NCI-H2107 (cell line): ENCODE data around the gene TBL1X.
"Not testable (repeated sequence)": the region's sequence is repeated elsewhere in the genome, so short reads cannot be mapped to it uniquely, and the experiment has no call there.

Source experiments
- DNase-seq: peaks from one replicate; lab custom pipeline; 2025; lab: John Stamatoyannopoulos, UW

The TBL1X gene

DNA sequence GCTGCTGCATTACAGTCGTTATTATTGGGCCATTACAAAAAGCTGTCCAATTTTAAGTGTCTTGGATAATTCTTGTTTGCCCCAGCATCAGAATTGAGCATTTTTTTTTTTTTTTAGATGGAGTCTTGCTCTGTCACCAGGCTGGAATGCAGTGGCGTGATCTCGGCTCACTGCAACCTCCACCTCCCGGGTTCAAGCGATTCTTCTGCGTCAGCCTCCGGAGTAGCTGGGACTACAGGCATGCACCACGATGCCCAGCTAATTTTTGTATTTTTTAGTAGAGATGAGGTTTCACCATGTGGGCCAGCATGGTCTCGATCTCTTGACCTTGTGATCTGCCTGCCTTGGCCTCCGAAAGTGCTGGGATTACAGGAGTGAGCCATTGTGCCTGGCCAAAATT is 71.3 kb downstream of the TBL1X start:
- not testable (repeated sequence) for DNase-seq

DNA sequence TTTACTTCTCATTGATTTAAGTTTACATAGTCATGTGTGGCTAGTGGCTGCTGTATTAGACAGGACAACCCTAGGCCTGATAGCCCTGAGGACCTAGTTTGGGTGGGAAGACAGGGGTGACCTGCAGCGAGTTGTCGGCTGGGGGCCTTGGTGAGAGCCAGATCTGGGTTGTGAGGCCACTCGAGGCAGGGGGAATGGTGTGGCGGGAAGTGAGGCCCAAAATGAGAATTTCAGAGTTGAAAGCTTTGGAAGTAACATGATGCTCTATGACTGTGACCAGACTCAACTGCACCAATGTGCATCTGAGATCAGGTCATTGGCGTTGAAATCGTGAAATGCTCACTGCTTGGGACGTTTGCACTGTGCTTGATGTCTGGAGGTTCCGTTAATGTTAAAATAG is 72.9 kb downstream of the TBL1X start:
- DNase-seq = no peak

DNA sequence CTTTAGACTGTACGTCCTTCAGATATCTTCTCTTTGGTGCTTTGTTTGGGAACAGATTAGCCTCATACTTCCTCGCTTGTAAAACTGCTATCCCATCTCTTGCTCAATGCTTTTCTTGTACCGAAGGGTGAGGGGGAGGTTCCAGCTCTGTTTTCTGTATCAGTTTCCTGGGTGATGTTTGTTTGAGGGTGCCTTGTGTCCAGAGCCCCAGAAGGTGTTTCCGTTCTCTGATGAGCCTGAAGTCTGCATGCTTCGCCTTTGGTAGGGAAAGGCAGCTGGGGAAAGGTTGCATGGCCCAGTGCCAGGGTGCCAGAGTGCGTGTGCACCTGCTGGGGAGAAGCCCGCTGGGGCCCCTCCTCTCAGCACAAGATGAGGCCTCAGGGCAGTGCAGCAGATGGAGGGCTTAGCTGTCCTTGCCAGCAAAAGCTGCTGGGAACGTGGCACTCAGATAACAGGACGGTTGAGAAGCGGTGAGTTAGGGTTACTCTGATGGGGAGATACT is 73.7 kb downstream of the TBL1X start:
- peak; percentile 72 for DNase-seq

DNA sequence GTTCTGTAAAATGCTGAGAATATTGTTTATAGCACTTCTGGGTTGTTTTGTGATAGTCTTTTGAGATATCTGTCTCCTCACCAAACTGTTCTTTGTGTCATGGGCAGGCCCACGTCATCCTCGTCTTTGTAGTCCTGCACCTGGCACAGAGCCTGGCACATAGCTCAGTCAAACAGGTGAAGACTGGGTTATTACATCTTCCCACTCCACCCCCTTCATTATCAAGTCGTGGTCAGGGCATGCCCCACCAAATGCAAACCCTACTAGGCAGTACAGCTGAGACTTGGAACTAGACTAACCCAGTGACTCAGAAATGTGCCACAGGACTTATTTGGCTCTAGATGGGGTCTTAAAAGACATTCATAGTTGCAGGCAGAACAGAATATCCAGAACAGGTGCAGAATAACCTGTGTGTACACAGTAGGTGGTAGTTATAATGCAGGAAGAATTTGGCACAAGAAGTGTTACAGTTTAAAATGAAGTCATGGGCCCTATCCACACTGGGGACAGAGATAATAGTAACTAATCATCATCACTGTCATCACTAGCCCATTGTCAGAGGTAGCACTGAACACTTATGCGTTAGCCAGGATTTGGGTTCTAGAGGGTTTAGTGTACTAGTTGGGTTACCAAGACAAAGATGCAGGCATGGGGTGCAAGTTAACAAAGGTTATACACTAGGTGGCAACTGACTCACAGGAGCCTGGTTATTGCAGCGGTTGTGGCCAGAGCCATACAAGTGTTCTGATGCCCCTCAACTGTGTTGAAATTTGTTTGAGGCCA is 74.9 kb downstream of the TBL1X start:
- DNase-seq = no peak

DNA sequence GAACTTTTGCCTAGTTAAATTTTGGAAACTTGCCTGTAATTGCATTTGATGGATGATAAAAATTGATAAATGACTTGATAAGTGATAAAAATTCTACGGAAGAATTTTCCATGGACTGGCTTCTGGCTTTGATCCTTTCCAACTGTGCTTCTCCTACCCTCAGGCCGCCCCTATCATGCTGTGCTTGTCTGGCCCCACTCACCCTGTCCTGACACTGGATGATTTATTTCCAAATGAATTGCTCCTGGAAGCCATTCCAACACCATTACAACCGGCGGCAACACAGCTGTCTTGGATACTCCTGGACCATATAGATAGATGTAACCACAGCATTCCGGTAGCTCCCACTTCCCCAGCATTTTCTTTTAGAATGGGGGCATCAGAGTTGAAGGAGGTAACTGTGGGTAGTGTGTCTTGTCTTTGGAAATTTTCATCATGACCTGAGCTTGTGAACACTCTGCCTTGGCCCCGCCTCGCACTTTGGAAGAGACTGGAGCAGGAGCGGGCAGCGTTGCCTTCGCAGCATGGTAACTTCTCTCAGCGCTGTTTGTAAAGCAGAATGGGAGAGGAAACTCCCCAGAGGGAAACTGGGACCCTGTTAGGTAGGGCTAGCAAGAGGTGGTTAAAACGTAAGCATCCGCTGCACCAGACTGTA is 77.4 kb downstream of the TBL1X start:
- no peak for DNase-seq

DNA sequence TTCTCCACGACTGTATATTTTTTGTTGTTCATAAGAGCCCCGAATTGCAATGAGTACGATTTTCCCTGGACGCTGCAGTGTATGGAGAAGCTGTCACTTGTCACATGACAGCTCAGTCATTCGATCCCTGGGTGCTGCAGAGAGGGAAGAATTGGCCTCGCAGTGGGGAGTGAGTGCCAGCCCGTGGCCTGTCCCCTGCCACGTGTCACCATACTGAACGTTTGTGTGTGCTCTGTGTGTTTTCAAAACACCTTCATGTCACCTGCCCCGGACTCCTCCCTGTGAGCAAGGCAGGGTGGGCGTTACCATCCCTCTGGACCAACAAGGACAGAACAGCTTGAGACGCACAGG is 77.9 kb downstream of the TBL1X start:
- DNase-seq = peak; percentile 45

DNA sequence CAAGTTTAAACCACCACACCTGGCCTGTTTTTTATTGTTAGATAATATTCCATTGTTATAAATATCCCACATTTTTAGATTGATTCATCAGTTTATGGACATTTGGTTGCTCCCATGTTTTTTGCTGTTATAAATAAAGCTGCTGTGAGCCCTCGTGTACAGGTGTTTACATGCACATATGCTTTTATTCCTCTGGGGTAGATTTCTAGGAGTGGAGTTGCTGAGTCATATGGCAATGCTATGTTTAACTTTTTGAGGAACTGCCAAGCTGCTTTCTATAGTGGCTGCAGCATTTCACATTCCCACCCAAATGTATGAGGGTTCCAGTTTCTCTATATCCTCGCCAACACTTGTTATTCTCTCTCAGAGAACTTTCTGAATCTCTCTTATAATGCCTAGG is 90.5 kb downstream of the TBL1X start:
- no peak for DNase-seq

DNA sequence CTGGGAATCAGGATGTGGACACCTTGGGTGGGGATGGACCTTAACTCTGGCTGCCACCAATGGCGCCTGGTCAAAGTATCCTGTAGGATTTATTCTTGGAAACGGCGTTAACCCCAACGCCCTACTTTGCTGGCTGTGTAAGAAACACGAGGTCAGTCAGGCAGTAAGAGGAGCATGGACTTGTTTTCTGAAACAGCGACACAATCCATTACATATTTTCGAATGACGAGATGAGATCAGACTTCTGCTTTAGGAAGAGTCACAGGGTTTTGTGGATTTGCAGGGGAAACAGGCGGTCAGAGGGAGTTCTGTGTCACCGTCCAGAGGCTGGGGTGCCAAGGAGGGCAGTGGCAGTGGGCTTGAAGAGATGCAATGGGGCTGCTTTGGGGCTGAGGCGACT is 92.2 kb downstream of the TBL1X start:
- DNase-seq = no peak

DNA sequence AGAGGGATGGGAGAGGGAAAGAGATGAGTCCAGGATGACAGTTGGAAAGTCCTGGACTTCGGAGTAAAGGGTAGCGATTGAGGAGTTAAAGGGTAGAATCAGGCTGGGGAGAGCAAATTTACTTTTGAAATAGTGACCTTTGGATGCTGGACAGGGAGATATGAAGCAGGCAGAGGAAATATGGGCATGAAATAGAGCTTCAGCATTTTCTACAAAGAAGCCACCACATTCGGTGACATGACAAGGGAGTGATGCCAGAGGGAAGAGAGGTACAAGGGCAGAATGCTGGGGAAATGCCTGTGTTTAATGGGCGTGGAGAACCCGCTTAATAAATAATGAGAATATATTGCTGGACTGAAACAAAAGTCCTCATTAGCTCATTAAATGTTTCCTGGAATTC is 92.7 kb downstream of the TBL1X start:
- DNase-seq = no peak

DNA sequence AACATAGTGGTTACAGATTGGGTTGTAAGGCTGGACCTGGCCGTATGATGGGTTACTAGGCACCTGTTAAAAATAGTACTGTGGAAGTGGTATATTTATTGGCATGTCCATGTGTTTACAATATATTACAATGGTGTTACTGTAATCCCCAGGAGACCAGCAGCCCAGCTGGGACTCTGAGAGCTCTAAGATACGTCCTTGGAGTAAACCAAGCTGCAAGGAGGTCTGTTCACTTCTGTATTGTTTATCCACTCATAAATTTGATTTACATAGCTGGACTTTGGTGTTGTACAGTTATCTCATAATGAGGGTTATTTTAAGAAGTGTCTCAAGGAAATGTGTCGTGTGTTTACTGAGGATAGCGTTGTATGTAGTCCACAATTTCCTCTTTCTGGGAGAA is 93.8 kb downstream of the TBL1X start:
- no peak for DNase-seq

DNA sequence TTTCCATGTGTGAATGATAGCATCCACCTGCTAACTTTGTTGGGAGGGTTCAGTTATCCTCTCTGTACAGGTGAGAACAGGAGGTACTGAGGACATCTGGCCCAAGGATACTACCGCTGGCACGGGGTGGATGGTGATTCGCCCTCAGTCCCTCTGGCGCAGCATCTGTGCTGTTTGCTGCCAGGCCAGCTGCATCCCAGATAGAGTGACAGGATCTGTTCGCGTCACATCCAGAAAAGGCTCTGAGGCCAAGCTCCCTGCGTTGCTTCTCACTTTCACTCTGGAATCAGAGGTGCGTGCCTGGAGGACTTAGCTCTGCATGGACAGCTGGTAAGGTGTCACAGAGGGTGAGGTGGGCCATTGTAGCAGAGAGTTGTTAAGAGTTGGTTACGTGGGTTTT is 95.4 kb downstream of the TBL1X start:
- no peak for DNase-seq

DNA sequence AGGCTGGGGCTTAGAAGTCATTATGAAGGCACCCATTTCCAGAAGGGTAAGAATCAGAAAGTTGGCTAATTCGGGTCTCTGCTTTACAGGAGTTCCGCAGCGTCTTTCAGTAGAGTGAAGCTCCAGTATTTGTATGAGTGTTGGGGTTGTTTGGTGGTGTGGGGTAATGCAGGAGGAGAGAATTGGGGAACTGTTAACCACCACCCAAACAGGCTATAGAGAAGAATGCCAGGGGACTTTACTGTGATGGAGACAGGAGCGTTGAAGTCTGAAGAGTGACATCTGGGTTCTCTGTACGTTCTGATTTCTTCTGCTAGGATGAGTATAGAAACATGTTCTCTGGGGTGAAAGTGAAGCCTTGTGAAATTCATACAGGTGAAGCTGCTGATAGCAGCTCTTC is 96.3 kb downstream of the TBL1X start:
- no peak for DNase-seq

DNA sequence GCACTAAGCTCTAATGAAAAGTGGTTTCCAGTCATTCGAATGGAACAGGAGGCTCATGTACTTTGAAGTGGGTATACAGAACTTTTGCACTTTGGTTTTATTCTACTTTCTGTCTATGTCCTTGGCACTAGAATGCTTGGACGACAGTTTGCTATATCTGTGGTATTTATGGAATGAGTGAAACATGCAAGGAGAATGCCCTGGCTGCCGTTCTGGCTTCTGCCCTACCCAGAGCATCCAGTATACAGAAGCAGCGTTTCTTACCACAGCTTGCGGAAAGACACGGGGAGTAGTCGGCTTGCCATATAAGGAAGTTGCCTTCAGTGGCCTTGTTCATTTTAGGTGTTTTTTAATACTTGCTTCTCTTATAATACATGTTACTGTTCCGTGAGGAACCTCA is 98.0 kb downstream of the TBL1X start:
- DNase-seq = no peak

DNA sequence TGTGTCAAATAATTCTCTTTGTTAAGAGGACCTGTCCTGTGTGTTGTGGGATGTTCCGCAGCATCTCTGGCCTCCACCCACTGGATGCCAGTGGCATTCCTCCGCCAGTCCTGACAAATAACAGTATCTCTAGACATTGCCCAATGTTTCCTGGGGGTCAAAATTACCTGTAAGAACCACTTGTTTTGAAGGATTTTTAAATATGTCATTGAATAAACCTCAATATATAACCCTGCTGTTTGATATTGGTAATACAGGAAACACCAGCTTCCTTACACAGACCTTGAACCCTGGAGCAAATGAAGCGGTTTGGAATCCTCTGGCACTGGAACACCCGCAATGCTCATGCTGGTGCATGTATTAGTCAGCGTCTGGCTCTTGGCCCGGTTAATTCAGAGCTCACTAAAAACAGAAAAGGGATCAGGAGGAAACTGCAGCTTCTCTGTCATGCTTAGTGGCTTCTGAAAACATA is 101.3 kb downstream of the TBL1X start:
- no peak for DNase-seq

DNA sequence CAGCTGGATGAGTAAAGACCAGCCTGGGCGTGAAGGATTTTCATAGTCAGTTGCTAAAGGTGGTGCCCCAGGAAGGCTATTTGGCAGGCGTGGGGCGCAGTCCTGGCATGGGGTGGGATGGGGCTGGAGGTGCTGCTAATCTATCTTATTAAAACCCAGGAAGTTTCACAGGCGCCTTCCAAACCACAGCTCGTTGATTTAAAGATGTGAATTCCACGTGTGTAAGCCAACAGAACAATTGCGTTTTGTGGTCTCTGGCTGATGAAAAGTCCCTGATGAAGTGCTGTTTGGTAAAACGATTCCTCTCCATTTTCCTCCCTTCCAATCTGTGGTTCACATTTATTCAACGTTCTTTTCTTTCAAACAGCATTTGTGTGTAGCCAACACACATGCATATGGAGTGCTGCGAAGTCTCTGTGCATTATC is 105.0 kb downstream of the TBL1X start:
- DNase-seq = no peak

DNA sequence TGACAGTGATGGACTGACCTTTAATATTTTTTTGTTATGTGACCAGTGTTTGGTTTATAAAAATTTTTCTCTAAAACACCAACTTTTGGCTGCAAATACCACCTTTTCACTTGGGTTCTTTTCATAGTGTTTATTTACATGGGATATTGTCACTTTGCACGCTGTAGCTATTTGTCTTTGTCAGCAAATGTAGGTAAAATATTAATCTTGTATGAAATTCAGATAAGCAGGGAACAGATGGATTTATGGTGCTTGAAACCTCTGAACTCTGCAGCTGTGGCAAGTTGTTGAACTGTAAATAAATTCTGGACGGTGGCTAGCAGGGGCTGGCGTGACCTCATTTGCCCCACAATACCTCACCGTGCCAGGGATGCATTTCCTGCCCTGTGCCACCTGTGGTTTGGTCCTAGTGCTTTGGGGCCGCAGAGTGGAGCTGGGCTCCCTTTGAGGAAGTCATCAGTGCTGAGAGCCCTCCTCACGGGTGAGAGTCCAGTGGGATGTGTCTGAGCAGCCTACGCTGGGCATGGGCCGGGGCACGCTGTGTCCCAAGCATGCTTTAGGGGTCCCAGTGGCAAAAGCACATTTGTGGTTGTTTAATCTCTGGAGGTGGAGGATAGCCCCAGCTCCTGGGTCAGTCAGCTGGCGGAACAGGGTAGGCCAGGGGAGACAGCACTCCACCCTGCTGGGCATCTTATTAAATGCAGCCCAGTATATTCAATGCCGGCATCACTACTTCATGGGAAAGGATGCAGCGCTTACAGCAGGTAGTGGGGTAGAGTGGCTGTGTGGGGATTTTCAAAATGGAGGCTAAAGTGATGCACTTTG is 108.6 kb downstream of the TBL1X start:
- DNase-seq = no peak

DNA sequence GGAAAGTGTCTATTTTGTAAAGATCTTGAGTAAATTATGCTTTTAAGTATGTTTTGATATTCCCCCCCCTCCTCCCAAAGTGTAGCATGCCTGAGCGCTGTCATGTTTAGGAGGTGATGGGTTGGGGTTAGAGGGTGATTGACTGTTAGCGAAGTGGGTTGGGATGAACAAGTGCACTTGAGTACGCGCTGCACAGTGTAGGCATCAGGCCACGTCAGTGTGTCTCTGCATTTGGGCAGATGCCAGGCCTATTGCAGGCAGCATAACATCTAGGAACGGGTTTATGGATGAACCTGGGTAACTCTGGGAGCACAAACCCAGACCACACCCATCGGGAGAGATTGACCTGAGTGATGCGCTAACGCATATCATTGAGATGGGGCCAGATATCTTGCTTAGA is 111.2 kb downstream of the TBL1X start:
- no peak for DNase-seq

DNA sequence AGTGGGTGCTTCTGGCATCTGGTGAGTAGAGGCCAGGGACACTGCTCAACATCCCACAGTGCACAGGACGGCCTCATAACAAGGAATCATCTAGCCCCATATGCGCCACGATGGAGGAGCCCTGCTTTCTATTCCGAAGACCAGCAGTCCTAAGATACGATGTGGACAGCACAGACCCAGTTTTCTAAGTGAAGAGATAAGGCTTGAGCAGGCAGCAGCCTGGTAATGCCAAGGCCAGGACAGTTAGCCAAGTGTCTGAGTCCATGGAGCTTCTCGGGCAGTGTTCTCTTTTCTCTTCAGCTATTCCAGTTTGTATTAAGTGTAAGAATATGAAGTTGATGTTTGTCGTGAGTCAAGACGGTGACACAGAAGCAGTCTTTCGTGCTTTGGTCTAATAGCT is 112.7 kb downstream of the TBL1X start:
- DNase-seq = no peak

DNA sequence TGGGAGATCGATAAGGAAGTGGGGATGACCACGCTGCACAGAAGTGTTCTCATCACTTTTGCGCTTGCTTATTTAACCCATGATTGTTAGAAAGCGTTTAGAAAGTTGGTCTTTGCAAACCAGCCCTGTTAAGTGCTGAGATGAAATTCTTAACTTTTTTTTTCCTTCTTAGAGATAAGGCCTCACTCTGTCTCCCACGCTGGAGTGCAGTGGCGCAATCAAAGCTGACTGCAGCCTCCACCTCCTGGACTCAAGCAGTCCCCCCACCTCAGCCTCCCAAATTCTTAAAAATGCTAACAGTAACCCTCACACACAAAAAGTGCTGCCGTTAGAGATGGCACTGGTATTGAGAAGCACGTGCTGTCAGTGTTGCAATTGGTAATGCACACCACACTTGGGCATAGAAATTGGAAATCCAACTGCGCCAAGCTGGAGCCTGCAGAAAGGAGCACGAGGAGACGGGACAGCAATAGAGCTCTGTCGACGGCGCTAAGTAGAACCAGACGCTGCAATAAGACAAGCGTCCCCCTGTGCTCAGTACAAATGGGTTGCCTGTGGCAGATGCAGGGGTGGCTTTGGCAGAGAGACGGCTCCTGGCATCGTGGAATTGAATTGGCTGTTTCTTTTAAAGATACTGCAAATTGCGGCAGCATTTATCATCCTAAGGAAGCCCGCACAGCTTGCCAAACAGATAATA is 113.4 kb downstream of the TBL1X start:
- DNase-seq = no peak

DNA sequence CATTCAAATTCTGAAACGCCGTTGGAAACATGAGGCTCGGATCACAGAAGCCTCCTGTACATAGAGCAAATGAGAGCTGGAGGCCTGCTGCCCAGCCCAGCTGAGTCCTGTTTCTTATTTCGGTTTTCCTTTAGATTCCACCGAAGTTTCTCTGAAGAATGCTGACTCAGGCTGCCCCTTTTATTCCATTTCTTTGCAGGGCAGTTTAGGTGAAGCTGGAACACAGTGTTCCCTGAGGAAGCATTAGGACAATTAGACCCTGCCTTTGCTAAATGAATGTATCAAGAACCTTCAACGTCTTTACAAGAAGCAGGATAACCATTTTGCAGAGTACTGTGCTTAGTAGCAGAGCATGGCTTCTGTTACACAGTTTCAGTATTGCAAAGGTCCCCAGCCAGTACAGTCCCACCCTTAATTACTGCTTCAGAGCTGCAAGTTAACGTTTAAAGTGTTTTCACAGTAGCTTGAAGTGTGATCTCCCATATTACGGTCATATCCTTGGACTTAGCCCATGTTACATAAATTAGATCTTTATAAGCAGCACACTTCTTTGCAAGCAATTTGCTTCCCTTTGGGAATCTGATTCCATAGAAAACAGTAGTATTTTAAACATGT is 117.0 kb downstream of the TBL1X start:
- DNase-seq = no peak

DNA sequence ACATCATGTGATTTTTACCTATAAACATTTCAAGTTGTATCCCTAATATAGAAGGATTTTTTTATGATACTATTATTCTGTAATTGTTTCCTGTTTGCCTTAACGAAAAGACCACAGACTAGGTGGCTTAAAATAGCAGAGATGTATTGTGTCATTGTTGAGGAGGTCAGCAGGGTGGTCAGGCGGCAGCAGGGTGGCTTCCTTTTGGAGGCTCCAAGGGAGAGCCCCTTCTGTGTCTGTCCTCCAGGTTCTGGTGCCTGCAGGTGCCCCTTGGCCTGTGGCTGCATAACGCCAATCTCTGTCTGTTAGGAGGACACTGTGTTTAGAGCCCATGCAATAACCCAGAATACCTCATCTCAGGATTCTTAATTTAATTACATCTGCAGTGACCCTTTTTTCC is 118.1 kb downstream of the TBL1X start:
- no peak for DNase-seq

DNA sequence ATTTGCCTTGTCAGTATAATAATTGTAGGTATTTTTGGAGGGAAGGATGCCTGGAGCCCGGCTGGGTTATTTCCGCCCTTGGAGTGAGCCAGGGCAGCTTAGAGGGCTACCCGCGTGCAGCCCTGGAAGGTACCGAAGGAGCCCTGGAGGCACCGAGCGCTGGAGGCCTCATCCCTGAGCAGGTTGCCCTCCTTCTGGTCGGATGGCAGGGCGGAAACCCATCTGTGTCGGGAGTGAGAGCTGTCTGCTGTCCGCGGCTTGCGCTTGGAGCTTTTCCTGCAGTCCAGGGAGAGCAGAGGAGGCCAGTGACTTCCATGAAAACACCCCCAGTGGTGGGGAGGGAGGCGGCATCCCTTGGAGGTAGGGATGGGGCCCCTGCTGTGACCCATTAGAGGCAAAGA is 122.1 kb downstream of the TBL1X start:
- no peak for DNase-seq
